Measurements from ENCODE around the gene FBXL5.

FBXL5 gene

DNA sequence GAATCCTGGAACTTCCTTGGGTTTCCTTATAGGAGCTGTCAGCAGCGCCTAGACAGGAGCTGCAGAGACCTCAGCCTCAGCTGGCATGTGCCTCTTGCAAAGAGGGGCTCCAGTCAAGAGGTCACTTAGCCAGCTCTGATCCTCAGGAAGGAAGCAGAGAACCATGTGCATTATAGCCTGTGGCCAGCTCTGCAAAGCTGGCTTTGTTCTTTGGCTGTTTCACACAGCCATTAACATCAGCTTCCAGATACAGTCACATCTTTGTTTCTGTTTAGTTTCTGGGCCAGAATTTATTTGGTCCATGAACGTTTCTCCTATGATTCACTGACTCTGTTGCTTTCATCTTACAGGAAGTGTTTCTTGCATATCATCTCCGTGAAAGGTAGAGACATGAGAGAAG lies 93.0 kb downstream of the FBXL5 start:
- DNase-seq (ENCODE audit: low spot score) = no peak
- no peak for FAIRE-seq

DNA sequence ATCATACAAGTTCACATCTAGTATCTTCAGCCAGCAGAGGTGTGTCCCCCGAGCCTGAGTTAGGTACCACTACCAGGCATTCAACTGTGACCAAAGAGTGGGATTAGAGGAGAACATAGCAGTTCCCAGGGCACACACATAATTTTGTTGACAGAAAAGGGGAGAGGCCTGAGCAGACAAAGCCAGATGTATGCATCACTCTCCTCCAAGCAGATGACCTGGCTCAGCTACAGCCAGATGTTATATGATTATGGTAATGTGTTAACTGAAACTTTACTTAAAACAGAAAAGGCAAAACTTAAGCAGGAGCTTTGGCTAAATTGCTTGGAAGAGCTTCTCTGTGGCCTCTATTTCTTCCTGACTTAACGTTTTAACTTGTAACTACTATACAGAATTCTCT lies 96.6 kb downstream of the FBXL5 start:
- DNase-seq (ENCODE audit: low spot score) (no peak), FAIRE-seq (no peak)

DNA sequence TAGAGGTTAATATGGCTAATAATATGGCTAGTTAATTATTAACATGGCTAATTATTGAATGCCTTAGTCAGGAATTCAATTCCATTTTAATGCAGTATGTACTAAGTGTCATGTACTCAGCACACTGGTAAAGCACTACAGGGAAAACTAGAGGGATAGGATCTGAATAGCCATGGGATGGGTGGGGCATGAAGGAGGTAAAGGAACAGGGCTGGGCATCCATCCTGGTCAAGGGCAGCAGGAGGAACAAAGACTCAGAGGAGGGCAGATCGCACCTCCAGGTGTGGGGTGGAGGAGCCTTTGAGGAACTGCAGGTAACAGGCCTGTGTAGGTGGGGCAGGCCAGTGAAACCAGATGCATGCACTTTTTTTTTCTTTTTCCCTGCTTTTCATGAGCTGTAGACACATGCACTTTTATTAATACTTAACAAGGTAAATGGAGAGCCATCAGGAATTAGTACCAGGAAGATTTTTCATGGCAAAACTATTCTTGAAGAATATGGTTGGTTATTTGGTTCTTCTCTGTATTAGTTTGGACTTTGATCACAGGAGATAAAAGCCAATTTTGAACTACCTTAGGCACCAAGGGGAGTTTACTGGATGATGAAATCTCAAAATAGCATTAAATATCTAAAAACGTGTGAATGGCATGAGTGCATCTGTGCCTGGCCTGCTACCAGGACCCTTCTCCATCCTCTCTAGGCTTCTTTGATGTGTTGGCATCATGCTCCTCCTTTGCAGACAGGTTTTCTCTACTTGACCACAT lies 97.2 kb downstream of the FBXL5 start:
- DNase-seq (ENCODE audit: low spot score) (no peak), FAIRE-seq (no peak)

DNA sequence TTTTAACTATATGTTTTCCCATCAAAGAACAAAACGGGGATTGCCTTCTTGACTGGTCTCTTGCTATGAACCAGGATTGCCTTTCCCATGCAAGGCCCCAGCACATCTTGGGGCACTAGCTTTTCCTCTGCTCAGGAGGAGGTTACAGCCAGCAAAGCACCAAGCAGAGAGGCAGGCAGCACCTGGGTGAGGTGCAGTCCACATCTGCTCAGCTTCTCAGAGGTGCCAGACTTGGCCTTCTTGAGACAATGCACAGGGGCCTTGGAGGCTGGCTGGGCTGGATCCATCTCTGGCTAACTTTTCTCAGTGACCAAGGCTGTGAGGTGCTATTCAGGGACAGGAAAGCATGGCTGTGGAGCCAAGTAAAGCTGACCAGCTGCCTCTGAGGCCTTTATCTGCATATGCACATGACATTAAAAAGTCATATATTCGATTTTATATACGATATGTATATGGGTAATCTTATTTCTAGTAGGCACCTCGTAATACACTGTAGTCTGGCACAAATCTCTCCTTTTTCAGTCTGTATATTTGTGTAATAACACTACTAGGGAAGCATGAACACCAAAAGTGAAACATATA lies 98.6 kb downstream of the FBXL5 start:
- DNase-seq (ENCODE audit: low spot score) = no peak
- FAIRE-seq = no peak
